Spinal cord (tissue), 10 donors: ENCODE measurements around the gene CDC42SE2. TPM values are rescaled to one million over a fixed set of nuclear protein-coding genes. Genes with fewer than 3 reads are reported as not detected.
"Not testable (repeated sequence)": the region's sequence is repeated elsewhere in the genome, so short reads cannot be mapped to it uniquely, and the experiment has no call there.

Source experiments
- DNase-seq, 6 donors: peaks; one replicate each; pipeline versions ENCODE4 v3.0.0 to v3.0.0-alpha.2; 2013 to 2015; ENCODE audit warnings: low spot score in 6 of 6, low read depth in 4 of 6
- H3K27ac ChIP-seq: one replicate; pipeline ENCODE4 v1.5.1; 2013; ENCODE audit warnings: low read depth, low read length, control low read depth
- H3K27me3 ChIP-seq: one replicate; pipeline ENCODE4 v1.6.1; 2013; ENCODE audit warnings: low read length; ENCODE audit not compliant: control insufficient read depth, insufficient read depth
- H3K36me3 ChIP-seq: one replicate; pipeline ENCODE4 v1.6.1; 2013; ENCODE audit warnings: low read length; ENCODE audit not compliant: control insufficient read depth, insufficient read depth
- H3K4me1 ChIP-seq: one replicate; pipeline ENCODE4 v1.6.1; 2013; ENCODE audit warnings: low read length; ENCODE audit not compliant: control insufficient read depth, insufficient read depth
- H3K4me3 ChIP-seq: one replicate; pipeline ENCODE4 v1.5.1; 2013; ENCODE audit warnings: low read depth, low read length, control low read depth
- H3K9me3 ChIP-seq: one replicate; pipeline ENCODE4 v1.6.1; 2013; ENCODE audit warnings: low read length; ENCODE audit not compliant: control insufficient read depth, insufficient read depth
- WGBS: methylation state at CpG from one replicate; pipeline ENCODE4 v1.1.5; 2013; ENCODE audit warnings: missing lambda C conversion rate; ENCODE audit not compliant: insufficient coverage; 5-methylcytosine and 5-hydroxymethylcytosine counted together
- polyA plus RNA-seq, 2 donors: library from polyadenylated mRNA; unstranded; fragments of 120-200 nt; gene quantifications; one replicate each; pipeline ENCODE4 v1.2.1, GENCODE V29; 2013; ENCODE audit not compliant: insufficient read length in 2 of 2
- total RNA-seq, 2 donors: library from RNA; depleted of rRNA in 1 of 2; stranded (reverse); fragments of 120-200 nt in 1 of 2; fragments of >200 nt in 1 of 2; gene quantifications; one replicate each; pipeline versions ENCODE4 v1.2.3 to v1.2.4, GENCODE V29; 2013 to 2014
- donor health status: healthy.

CDC42SE2 gene
- total and polyA plus RNA-seq, 4 donors, result 35.1 to 89.5 (median 52.9) TPM

GRCh38 chr5:131246504-131246903 is 17.3 kb upstream of the CDC42SE2 start:
- Histone ChIP-seq H3K36me3 (no peaks in the 10 kb centered on the region), H3K4me1 (no peaks in the 10 kb centered on the region), H3K27ac (no peak overlapping the region), H3K4me3 (no peak overlapping the region), H3K9me3 (peaks cover 1% of the 10 kb centered on the region), H3K27me3 (no peaks in the 10 kb centered on the region)
- no peak for DNase-seq
- no CpG with 5 or more reads among the region's 4 CpGs for WGBS

- Histone ChIP-seq H3K27ac (no peak overlapping the region), H3K36me3 (no peaks in the 10 kb centered on the region), H3K9me3 (peaks cover 1% of the 10 kb centered on the region), H3K4me1 (no peaks in the 10 kb centered on the region), H3K4me3 (no peak overlapping the region), H3K27me3 (no peaks in the 10 kb centered on the region)
- WGBS, result 100% methylated on average over 1 of the region's 3 CpGs
- no peak for DNase-seq
Observed at GRCh38 chr5:131250751-131251475, 12.9 kb upstream of the CDC42SE2 start.

- DNase-seq, result peak in 1 of 6 donors; percentile 10
- H3K4me3 ChIP-seq, result no peak overlapping the region
- no peaks in the 10 kb centered on the region for H3K27me3 ChIP-seq
- H3K9me3 ChIP-seq, result no peaks in the 10 kb centered on the region
- WGBS, result 88% methylated on average over 4 of the region's 6 CpGs
- no peak overlapping the region for H3K27ac ChIP-seq
- H3K36me3 ChIP-seq, result no peaks in the 10 kb centered on the region
- no peaks in the 10 kb centered on the region for H3K4me1 ChIP-seq
Observed at GRCh38 chr5:131252824-131253171, 11.1 kb upstream of the CDC42SE2 start.

GRCh38 chr5:131254025-131254424 is 9.8 kb upstream of the CDC42SE2 start:
- not testable (repeated sequence) for H3K4me3 ChIP-seq, H3K4me1 ChIP-seq, H3K27me3 ChIP-seq, H3K27ac ChIP-seq, H3K9me3 ChIP-seq, H3K36me3 ChIP-seq, DNase-seq
- WGBS, result 100% methylated on average over 3 of the region's 10 CpGs

- Histone ChIP-seq H3K27ac (no peak overlapping the region), H3K4me1 (no peaks in the 10 kb centered on the region), H3K9me3 (no peaks in the 10 kb centered on the region), H3K4me3 (no peak overlapping the region), H3K27me3 (no peaks in the 10 kb centered on the region), H3K36me3 (no peaks in the 10 kb centered on the region)
- DNase-seq, result no peak
- no CpG with 5 or more reads among the region's 2 CpGs for WGBS
Observed at GRCh38 chr5:131254741-131255140, 9.1 kb upstream of the CDC42SE2 start.

GRCh38 chr5:131256507-131256823 is 7.4 kb upstream of the CDC42SE2 start:
- Histone ChIP-seq H3K4me1 (no peaks in the 10 kb centered on the region), H3K9me3 (no peaks in the 10 kb centered on the region), H3K27ac (no peak overlapping the region), H3K4me3 (no peak overlapping the region), H3K27me3 (no peaks in the 10 kb centered on the region), H3K36me3 (no peaks in the 10 kb centered on the region)
- WGBS, result 94% methylated on average over 2 of the region's 2 CpGs
- no peak for DNase-seq

GRCh38 chr5:131258733-131259132 is 5.1 kb upstream of the CDC42SE2 start:
- H3K4me3 ChIP-seq, result no peak overlapping the region
- no peaks in the 10 kb centered on the region for H3K27me3 ChIP-seq
- no peaks in the 10 kb centered on the region for H3K4me1 ChIP-seq
- no peak for DNase-seq
- H3K36me3 ChIP-seq, result no peaks in the 10 kb centered on the region
- no peak overlapping the region for H3K27ac ChIP-seq
- WGBS, result 80% methylated on average over 1 of the region's 2 CpGs
- H3K9me3 ChIP-seq, result no peaks in the 10 kb centered on the region

- Histone ChIP-seq H3K27ac (no peak overlapping the region), H3K36me3 (no peaks in the 10 kb centered on the region), H3K4me1 (no peaks in the 10 kb centered on the region), H3K4me3 (no peak overlapping the region), H3K27me3 (no peaks in the 10 kb centered on the region), H3K9me3 (no peaks in the 10 kb centered on the region)
- DNase-seq, result no peak
Observed at GRCh38 chr5:131259326-131259725, 4.5 kb upstream of the CDC42SE2 start.

- Histone ChIP-seq H3K4me3 (no peak overlapping the region), H3K27me3 (no peaks in the 10 kb centered on the region), H3K36me3 (no peaks in the 10 kb centered on the region), H3K9me3 (no peaks in the 10 kb centered on the region), H3K4me1 (no peaks in the 10 kb centered on the region), H3K27ac (no peak overlapping the region)
- WGBS, result no CpG with 5 or more reads among the region's 1 CpG
- no peak for DNase-seq
Observed at GRCh38 chr5:131260895-131261294, 3.0 kb upstream of the CDC42SE2 start.

- Histone ChIP-seq H3K27me3 (no peaks in the 10 kb centered on the region), H3K4me3 (no peak overlapping the region), H3K36me3 (no peaks in the 10 kb centered on the region), H3K9me3 (no peaks in the 10 kb centered on the region), H3K4me1 (peaks cover 3% of the 10 kb centered on the region), H3K27ac (no peak overlapping the region)
- no peak for DNase-seq
- WGBS, result 100% methylated on average over 4 of the region's 6 CpGs
Observed at GRCh38 chr5:131261483-131261882, 2.4 kb upstream of the CDC42SE2 start.
